ENCODE measurements around the gene ACTMAP.

ACTMAP gene

GRCh38 chr19:40723661-40724254, 26.5 kb downstream of the ACTMAP start:
- H3K27me3 ChIP-seq (ENCODE audit: control insufficient read depth in 5 of 5, insufficient read depth in 4 of 5, low read length in 5 of 5), result no peaks in the 10 kb centered on the region
- H3K27ac ChIP-seq (ENCODE audit: low read depth, low read length), result no peak overlapping the region
- H3K9me3 ChIP-seq (ENCODE audit: control insufficient read depth in 5 of 5, low read length in 5 of 5), result no peaks in the 10 kb centered on the region
- peaks cover 5 to 39% (median 38%) of the 10 kb centered on the region in 5 donors for H3K4me1 ChIP-seq (ENCODE audit: control insufficient read depth in 5 of 5, insufficient read depth in 5 of 5, low read length in 5 of 5)
- peaks cover 5 to 51% (median 39%) of the 10 kb centered on the region in 5 donors for H3K36me3 ChIP-seq (ENCODE audit: control insufficient read depth in 5 of 5, insufficient read depth in 5 of 5, low read length in 5 of 5)
- H3K9ac ChIP-seq (ENCODE audit: low read length in 5 of 5), result no peak overlapping the region
- no peak overlapping the region for H3K4me3 ChIP-seq (ENCODE audit: low read depth in 1 of 5, low read length in 5 of 5)

- H3K27me3 ChIP-seq (ENCODE audit: control insufficient read depth in 5 of 5, insufficient read depth in 4 of 5, low read length in 5 of 5), result no peaks in the 10 kb centered on the region
- peaks cover 5 to 38% (median 29%) of the 10 kb centered on the region in 5 donors for H3K36me3 ChIP-seq (ENCODE audit: control insufficient read depth in 5 of 5, insufficient read depth in 5 of 5, low read length in 5 of 5)
- H3K27ac ChIP-seq (ENCODE audit: low read depth, low read length), result peak overlapping the region; percentile 99
- peak overlapping the region in 4 of 5 donors; percentile 18 to 99 (median 44) for H3K4me3 ChIP-seq (ENCODE audit: low read depth in 1 of 5, low read length in 5 of 5)
- peaks cover 5 to 54% (median 53%) of the 10 kb centered on the region in 5 donors for H3K4me1 ChIP-seq (ENCODE audit: control insufficient read depth in 5 of 5, insufficient read depth in 5 of 5, low read length in 5 of 5)
- H3K9me3 ChIP-seq (ENCODE audit: control insufficient read depth in 5 of 5, low read length in 5 of 5), result no peaks in the 10 kb centered on the region
- peak overlapping the region in 3 of 5 donors; percentile 41 to 63 (median 46) for H3K9ac ChIP-seq (ENCODE audit: low read length in 5 of 5)
Observed at GRCh38 chr19:40721936-40722661, 28.2 kb downstream of the ACTMAP start.

- H3K4me1 ChIP-seq (ENCODE audit: control insufficient read depth in 5 of 5, insufficient read depth in 5 of 5, low read length in 5 of 5), result peaks cover 9 to 60% (median 57%) of the 10 kb centered on the region in 5 donors
- H3K4me3 ChIP-seq (ENCODE audit: low read depth in 1 of 5, low read length in 5 of 5), result peak overlapping the region; percentile 73 to 99 (median 97)
- peak overlapping the region in 4 of 5 donors; percentile 73 to 100 (median 74) for H3K9ac ChIP-seq (ENCODE audit: low read length in 5 of 5)
Observed at GRCh38 chr19:40721140-40721486, 29.2 kb downstream of the ACTMAP start.

GRCh38 chr19:40719414-40719894, 30.8 kb downstream of the ACTMAP start:
- Histone ChIP-seq H3K9me3 (ENCODE audit: control insufficient read depth in 5 of 5, low read length in 5 of 5) (no peaks in the 10 kb centered on the region), H3K36me3 (ENCODE audit: control insufficient read depth in 5 of 5, insufficient read depth in 5 of 5, low read length in 5 of 5) (peaks cover 0 to 20% (median 12%) of the 10 kb centered on the region in 5 donors), H3K4me3 (ENCODE audit: low read depth in 1 of 5, low read length in 5 of 5) (peak overlapping the region; percentile 73 to 99 (median 97)), H3K27me3 (ENCODE audit: control insufficient read depth in 5 of 5, insufficient read depth in 4 of 5, low read length in 5 of 5) (peaks cover 0 to 8% (median 0%) of the 10 kb centered on the region in 5 donors), H3K27ac (ENCODE audit: low read depth, low read length) (peak overlapping the region; percentile 99), H3K9ac (ENCODE audit: low read length in 5 of 5) (peak overlapping the region; percentile 95 to 100 (median 99)), H3K4me1 (ENCODE audit: control insufficient read depth in 5 of 5, insufficient read depth in 5 of 5, low read length in 5 of 5) (peaks cover 21 to 77% (median 72%) of the 10 kb centered on the region in 5 donors)

More at GRCh38 chr19:40721140-40721486, 29.2 kb downstream of the ACTMAP start:
- H3K27ac ChIP-seq (ENCODE audit: low read depth, low read length), result peak overlapping the region; percentile 99
- peaks cover under 1 to 31% (median 22%) of the 10 kb centered on the region in 5 donors for H3K36me3 ChIP-seq (ENCODE audit: control insufficient read depth in 5 of 5, insufficient read depth in 5 of 5, low read length in 5 of 5)
- H3K27me3 ChIP-seq (ENCODE audit: control insufficient read depth in 5 of 5, insufficient read depth in 4 of 5, low read length in 5 of 5), result peaks cover 0 to 5% (median 0%) of the 10 kb centered on the region in 5 donors
- H3K9me3 ChIP-seq (ENCODE audit: control insufficient read depth in 5 of 5, low read length in 5 of 5), result no peaks in the 10 kb centered on the region

- Histone ChIP-seq H3K4me3 (ENCODE audit: low read depth in 1 of 5, low read length in 5 of 5) (peak overlapping the region; percentile 86 to 99 (median 97)), H3K27ac (ENCODE audit: low read depth, low read length) (peak overlapping the region; percentile 99), H3K36me3 (ENCODE audit: control insufficient read depth in 5 of 5, insufficient read depth in 5 of 5, low read length in 5 of 5) (peaks cover 0 to 15% (median 7%) of the 10 kb centered on the region in 5 donors), H3K4me1 (ENCODE audit: control insufficient read depth in 5 of 5, insufficient read depth in 5 of 5, low read length in 5 of 5) (peaks cover 23 to 82% (median 77%) of the 10 kb centered on the region in 5 donors), H3K27me3 (ENCODE audit: control insufficient read depth in 5 of 5, insufficient read depth in 4 of 5, low read length in 5 of 5) (peaks cover 0 to 8% (median 0%) of the 10 kb centered on the region in 5 donors), H3K9me3 (ENCODE audit: control insufficient read depth in 5 of 5, low read length in 5 of 5) (no peaks in the 10 kb centered on the region), H3K9ac (ENCODE audit: low read length in 5 of 5) (peak overlapping the region; percentile 95 to 100 (median 99))
Observed at GRCh38 chr19:40718774-40719391, 31.4 kb downstream of the ACTMAP start.

GRCh38 chr19:40717880-40718773, 32.1 kb downstream of the ACTMAP start:
- Histone ChIP-seq H3K9ac (ENCODE audit: low read length in 5 of 5) (peak overlapping the region; percentile 95 to 100 (median 99)), H3K4me1 (ENCODE audit: control insufficient read depth in 5 of 5, insufficient read depth in 5 of 5, low read length in 5 of 5) (peaks cover 23 to 83% (median 78%) of the 10 kb centered on the region in 5 donors), H3K36me3 (ENCODE audit: control insufficient read depth in 5 of 5, insufficient read depth in 5 of 5, low read length in 5 of 5) (peaks cover 0 to 11% (median 3%) of the 10 kb centered on the region in 5 donors), H3K27me3 (ENCODE audit: control insufficient read depth in 5 of 5, insufficient read depth in 4 of 5, low read length in 5 of 5) (peaks cover 0 to 8% (median 0%) of the 10 kb centered on the region in 5 donors), H3K27ac (ENCODE audit: low read depth, low read length) (peak overlapping the region; percentile 99), H3K9me3 (ENCODE audit: control insufficient read depth in 5 of 5, low read length in 5 of 5) (no peaks in the 10 kb centered on the region), H3K4me3 (ENCODE audit: low read depth in 1 of 5, low read length in 5 of 5) (peak overlapping the region; percentile 86 to 99 (median 97))

- peak overlapping the region; percentile 95 to 100 (median 99) for H3K9ac ChIP-seq (ENCODE audit: low read length in 5 of 5)
- peak overlapping the region; percentile 86 to 99 (median 97) for H3K4me3 ChIP-seq (ENCODE audit: low read depth in 1 of 5, low read length in 5 of 5)
- no peaks in the 10 kb centered on the region for H3K9me3 ChIP-seq (ENCODE audit: control insufficient read depth in 5 of 5, low read length in 5 of 5)
- peaks cover 23 to 81% (median 75%) of the 10 kb centered on the region in 5 donors for H3K4me1 ChIP-seq (ENCODE audit: control insufficient read depth in 5 of 5, insufficient read depth in 5 of 5, low read length in 5 of 5)
- H3K27me3 ChIP-seq (ENCODE audit: control insufficient read depth in 5 of 5, insufficient read depth in 4 of 5, low read length in 5 of 5), result peaks cover 0 to 8% (median 0%) of the 10 kb centered on the region in 5 donors
- H3K27ac ChIP-seq (ENCODE audit: low read depth, low read length), result peak overlapping the region; percentile 99
- H3K36me3 ChIP-seq (ENCODE audit: control insufficient read depth in 5 of 5, insufficient read depth in 5 of 5, low read length in 5 of 5), result peaks cover 0 to 13% (median 3%) of the 10 kb centered on the region in 5 donors
Observed at GRCh38 chr19:40717325-40717879, 32.9 kb downstream of the ACTMAP start.

- Histone ChIP-seq H3K27ac (ENCODE audit: low read depth, low read length) (peak within 1 kb of the TSS; percentile 99), H3K4me1 (ENCODE audit: control insufficient read depth in 5 of 5, insufficient read depth in 5 of 5, low read length in 5 of 5) (peaks cover 21 to 74% (median 68%) of the 10 kb centered on the region in 5 donors), H3K9me3 (ENCODE audit: control insufficient read depth in 5 of 5, low read length in 5 of 5) (no peaks in the 10 kb centered on the region), H3K9ac (ENCODE audit: low read length in 5 of 5) (peak within 1 kb of the TSS; percentile 98 to 100 (median 99)), H3K36me3 (ENCODE audit: control insufficient read depth in 5 of 5, insufficient read depth in 5 of 5, low read length in 5 of 5) (peaks cover 0 to 10% (median 4%) of the 10 kb centered on the region in 5 donors), H3K27me3 (ENCODE audit: control insufficient read depth in 5 of 5, insufficient read depth in 4 of 5, low read length in 5 of 5) (peaks cover 0 to 8% (median 0%) of the 10 kb centered on the region in 5 donors), H3K4me3 (ENCODE audit: low read depth in 1 of 5, low read length in 5 of 5) (peak within 1 kb of the TSS; percentile 86 to 99 (median 97))
Observed at GRCh38 chr19:40716482-40717324, 33.6 kb downstream of the ACTMAP start, which contains the start of the genes COQ8B and ITPKC. Gene COQ8B (minus strand): TSS chr19:40716886. CDS start chr19:40714632, 2,254 bp downstream. Gene ITPKC (plus strand): TSS chr19:40717112. CDS start chr19:40717136, 24 bp downstream.
